ES-I3 (cell line): ENCODE measurements around the gene ZNF500.

Experiments
- H3K36me3 ChIP-seq: 2 replicates; pipeline ENCODE4 v1.6.1; 2013; ENCODE audit warnings: mild to moderate bottlenecking, low read length, control low read depth, moderate library complexity; ENCODE audit not compliant: insufficient read depth
- H3K4me1 ChIP-seq: 2 replicates; pipeline ENCODE4 v1.6.1; 2013; ENCODE audit warnings: mild to moderate bottlenecking, control low read depth, low read length; ENCODE audit not compliant: insufficient read depth
- H3K9ac ChIP-seq: 2 replicates; pipeline ENCODE4 v1.6.1; 2013; ENCODE audit warnings: low read depth, mild to moderate bottlenecking, low read length, moderate library complexity
- H3K9me3 ChIP-seq: 2 replicates; pipeline ENCODE4 v1.6.1; 2013; ENCODE audit warnings: mild to moderate bottlenecking, low read length, moderate library complexity; ENCODE audit not compliant: control insufficient read depth, insufficient read depth

The ZNF500 gene

DNA sequence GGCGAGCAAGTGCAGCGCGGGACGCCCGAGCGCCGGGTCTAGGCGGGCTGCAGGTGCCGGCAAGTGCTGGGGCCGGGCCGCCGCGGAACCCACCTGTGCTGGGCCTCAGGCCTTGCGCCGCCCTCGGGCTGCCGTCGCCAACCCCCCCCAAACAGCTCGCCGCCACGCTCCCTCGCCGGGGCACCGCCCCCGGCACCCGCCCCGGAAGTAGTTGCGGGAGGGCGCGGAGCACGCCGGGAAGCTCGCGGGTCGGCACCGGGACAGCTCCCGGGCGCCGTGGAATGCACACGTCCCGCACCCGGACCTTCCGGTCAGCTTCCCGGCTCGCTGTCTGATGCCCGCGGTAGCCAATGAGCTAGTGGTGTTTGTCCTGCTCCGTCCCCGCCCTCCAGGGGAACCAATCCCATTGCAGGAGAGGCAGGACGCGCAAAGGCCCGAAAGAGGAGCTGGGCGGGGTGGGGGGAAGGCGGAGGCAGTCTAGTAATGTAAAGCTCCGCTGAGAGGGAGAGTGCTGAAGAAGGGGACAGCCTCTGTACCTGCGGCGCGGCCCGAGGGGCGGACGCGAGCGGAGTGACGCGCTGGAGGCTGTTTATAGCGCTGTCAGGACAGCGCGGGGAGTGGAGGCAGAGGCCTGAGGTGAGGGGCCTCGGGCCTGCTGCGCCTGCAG, 32.8 kb downstream of the ZNF500 start, which contains the start of the genes ANKS3 and DNAAF8:
Gene ANKS3 (minus strand): TSS at position 209 of the 667 bp plus-strand sequence. CDS start 4,122 bp downstream, outside the sequence.
Gene DNAAF8 (plus strand): TSS at position 475 of the 667 bp plus-strand sequence. CDS start 1,978 bp downstream, outside the sequence.
- Histone ChIP-seq H3K9me3 (no peaks in the 10 kb centered on the region), H3K9ac (peak within 1 kb of the TSS; percentile 96), H3K4me1 (no peaks in the 10 kb centered on the region), H3K36me3 (0 out of 2 replicates have a peak, but pooled peaks cover 4% of the 10 kb centered on the region)

DNA sequence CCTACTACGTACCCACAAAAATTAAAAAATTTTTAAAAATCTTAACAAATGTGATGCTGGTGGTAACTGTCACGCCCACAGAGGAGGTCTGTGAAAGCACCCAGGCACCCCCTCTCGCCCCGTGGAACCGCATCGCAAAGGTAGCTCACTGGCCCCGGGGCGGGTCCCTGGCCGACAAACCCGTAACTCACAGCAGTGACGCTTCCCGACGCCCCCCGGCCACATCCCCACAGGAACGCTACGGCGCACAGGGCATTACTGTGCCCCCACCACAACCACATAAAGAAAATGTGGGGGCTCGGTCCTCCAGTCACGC, 33.3 kb downstream of the ZNF500 start:
- no peaks in the 10 kb centered on the region for H3K4me1 ChIP-seq
- H3K9me3 ChIP-seq: no peaks in the 10 kb centered on the region
- H3K36me3 ChIP-seq: peaks cover 8% of the 10 kb centered on the region
- H3K9ac ChIP-seq: peak overlapping the region; percentile 96

DNA sequence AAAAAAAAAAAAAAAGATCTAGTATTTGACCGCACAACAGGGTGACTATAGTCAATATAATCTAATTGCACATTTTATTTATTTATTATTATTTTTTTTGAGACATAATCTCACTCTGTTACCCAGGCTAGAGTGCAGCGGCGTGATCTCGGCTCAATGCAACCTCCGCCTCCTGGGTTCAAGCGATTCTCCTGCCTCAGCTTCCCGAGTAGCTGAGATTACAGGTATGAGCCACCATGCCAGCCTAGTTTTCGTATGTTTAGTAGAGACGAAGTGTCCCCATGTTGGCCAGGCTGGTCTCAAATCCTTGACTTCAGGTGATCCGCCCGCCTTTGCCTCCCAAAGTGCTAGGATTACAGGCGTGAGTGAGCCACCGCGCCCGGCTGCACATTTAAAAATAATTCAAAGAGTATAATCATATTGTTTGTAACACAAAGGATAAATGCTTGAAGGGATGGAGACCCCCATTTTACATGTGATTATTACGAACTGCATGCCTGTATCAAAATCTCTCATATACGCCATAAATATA, 33.7 kb downstream of the ZNF500 start:
- Histone ChIP-seq H3K36me3 (peaks cover 9% of the 10 kb centered on the region), H3K9ac (peak overlapping the region; percentile 96), H3K4me1 (no peaks in the 10 kb centered on the region), H3K9me3 (no peaks in the 10 kb centered on the region)

DNA sequence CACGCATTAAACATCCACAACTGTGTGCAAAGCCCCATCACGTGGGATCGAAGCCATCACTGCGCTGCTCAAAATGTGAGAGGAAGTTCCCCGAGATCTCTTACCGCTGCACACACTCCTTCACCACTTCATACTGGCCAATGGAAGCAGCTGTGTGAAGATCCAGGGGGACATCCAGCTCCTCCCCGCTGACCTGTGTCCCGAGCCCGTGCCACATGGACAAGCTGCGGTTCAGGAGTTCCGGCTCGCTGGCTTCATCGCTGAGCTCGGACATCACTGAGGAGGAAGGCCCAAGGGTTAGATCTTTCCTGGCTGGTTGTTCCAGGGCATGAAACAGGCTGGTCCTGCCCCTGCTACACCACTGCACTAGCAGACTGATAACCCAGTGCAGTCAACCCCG, 37.1 kb downstream of the ZNF500 start:
- H3K9me3 ChIP-seq: no peaks in the 10 kb centered on the region
- H3K4me1 ChIP-seq: no peaks in the 10 kb centered on the region
- H3K36me3 ChIP-seq: peaks cover 16% of the 10 kb centered on the region
- H3K9ac ChIP-seq: no peak overlapping the region

DNA sequence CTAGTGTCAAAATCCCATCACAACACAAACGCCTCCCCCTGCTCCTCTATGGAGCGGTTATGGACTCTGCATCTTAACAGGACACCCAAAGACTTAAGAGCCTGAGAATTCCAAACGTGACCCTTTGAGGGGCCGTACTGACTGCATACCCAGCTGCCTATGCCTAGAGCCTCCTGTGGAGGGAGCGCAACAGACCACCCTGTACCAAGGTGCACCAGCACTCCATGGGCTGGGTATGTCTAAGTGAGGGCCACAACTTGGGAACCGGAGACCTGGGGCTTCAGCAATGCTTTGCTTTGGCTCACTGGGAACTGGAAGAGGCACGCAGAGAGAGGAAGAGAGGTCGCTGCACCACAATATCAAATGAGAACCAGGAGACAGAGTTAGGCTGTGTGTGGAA, 38.3 kb downstream of the ZNF500 start:
- peaks cover 18% of the 10 kb centered on the region for H3K36me3 ChIP-seq
- no peaks in the 10 kb centered on the region for H3K4me1 ChIP-seq
- no peaks in the 10 kb centered on the region for H3K9me3 ChIP-seq
- no peak overlapping the region for H3K9ac ChIP-seq

DNA sequence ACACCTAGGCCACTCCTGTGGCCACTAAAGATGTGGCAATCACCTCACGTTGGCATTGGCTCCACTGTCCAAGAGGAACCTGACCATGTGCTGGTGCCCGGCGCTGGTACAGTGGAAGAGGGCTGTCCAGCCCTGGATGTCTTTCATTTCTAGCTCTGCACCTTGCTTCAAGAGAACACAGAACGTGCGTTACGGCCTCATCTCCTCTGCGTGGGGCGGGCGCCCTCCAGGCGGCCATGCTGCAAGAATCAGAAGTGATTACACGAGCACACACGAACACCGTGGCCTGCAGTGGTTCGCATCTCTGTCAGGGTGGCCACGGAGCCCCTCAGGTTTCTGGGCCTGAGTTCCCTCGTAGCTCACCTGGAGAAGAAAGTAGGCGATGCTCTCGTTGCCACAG, 40.3 kb downstream of the ZNF500 start:
- H3K36me3 ChIP-seq: peaks cover 20% of the 10 kb centered on the region
- H3K4me1 ChIP-seq: no peaks in the 10 kb centered on the region
- H3K9ac ChIP-seq: no peak overlapping the region
- H3K9me3 ChIP-seq: no peaks in the 10 kb centered on the region

DNA sequence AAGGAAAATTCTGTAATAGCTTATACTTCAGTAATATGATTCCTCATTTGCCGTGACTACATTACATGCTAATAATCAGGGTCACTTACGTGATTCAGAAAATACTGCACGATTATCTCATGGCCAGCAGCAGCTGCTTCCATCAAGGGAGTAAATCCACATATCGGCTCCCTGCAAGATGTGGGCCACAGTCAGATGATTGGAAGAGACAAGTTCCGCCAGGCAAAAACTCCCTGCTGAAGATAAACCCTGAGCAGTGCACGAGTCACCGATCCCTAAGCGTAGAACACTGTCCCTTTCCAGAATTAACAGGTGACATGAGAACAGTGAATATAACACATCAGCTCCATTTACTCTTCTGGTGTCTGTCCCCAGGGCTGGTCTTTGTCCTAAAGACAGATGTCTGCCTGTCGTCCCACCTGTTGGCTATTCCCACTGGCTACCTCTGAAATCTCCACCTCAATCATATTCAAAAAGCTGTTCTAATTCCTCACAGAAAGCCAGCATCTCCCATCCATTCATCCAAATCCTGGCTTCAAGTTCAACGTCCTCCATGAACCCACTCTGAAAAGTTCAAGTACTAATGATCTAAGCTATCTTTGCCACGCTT, 42.2 kb downstream of the ZNF500 start:
- Histone ChIP-seq H3K4me1 (no peaks in the 10 kb centered on the region), H3K9me3 (no peaks in the 10 kb centered on the region), H3K36me3 (peaks cover 16% of the 10 kb centered on the region), H3K9ac (no peak overlapping the region)

DNA sequence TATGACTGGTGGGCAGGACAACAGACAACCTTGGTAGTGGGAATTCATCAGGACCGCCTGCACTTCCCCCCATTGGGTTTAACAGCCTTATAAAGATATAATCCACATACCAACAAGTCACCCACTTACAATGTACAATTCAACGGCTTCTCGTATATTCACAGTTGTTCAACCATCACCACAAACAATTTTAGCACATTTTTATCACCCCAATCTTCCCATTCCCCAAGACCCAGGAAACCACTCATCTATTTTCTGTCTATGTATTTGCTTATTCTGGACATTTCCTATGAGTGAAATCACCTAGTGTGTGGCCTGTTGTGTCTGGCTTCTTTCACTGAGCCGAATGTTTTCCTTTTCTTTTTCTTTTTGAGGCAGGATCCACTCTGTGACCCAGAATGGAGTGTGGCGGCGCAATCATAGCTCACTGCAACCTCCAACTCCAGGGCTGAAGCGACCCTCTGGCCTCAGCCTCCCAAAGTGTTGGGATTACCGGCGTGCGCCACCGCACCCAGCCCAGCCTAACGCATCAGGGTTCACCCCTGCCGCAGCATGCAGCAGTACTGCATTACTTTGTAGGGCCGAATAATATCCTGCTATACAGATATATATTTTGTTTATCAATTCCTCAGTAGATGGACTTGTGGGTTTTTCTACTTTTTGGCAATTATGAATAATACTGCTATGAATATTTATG, 43.7 kb downstream of the ZNF500 start:
- H3K9me3 ChIP-seq: no peaks in the 10 kb centered on the region
- no peak overlapping the region for H3K9ac ChIP-seq
- peaks cover 11% of the 10 kb centered on the region; the same call in 1 of the 2 replicates for H3K36me3 ChIP-seq
- H3K4me1 ChIP-seq: no peaks in the 10 kb centered on the region; the same call in 1 of the 2 replicates

DNA sequence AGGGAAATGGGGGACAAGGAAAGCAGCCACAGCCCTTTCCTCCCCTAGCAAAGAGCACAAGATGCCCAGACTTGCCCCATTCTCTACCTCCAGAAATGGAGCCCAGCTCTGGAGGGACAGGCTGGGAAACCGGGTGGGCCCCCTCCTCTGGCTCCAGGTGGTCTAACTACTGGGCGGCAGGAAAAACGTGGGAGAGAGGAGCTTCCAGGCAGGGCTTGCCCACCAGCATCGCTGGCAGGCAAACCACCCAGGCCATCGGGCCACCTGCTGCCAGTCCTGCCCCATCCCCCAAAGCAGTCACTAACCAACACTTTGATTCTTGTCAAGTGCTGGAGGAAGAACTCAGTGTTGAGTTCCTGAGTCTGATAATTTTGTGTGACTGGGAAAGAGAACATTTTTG, 48.5 kb downstream of the ZNF500 start:
- Histone ChIP-seq H3K36me3 (no peaks in the 10 kb centered on the region), H3K9ac (no peak overlapping the region; the same call in 1 of the 2 replicates), H3K9me3 (no peaks in the 10 kb centered on the region), H3K4me1 (peaks cover 3% of the 10 kb centered on the region)

DNA sequence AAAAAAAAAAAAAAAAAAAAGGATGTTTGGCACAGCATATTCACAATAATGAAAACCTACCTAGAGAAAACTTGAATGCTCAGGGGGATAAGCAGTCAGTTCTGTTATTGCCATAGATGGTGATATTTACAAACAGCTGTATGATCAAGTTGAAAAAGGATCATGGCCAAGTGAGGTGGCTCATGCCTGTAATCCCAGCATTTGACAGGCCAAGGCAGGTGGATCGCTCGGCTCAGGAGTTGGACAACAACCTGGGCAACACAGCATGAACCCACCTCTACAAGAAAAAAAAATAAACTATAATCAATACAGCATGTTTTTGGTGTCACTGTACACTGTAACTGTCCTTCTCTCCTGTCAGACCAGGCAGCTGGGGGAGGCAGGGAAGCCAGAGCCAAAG, 52.0 kb downstream of the ZNF500 start:
- Histone ChIP-seq H3K36me3 (peaks cover 5% of the 10 kb centered on the region; the same call in 1 of the 2 replicates), H3K4me1 (peaks cover 3% of the 10 kb centered on the region), H3K9me3 (no peaks in the 10 kb centered on the region), H3K9ac (no peak overlapping the region)

DNA sequence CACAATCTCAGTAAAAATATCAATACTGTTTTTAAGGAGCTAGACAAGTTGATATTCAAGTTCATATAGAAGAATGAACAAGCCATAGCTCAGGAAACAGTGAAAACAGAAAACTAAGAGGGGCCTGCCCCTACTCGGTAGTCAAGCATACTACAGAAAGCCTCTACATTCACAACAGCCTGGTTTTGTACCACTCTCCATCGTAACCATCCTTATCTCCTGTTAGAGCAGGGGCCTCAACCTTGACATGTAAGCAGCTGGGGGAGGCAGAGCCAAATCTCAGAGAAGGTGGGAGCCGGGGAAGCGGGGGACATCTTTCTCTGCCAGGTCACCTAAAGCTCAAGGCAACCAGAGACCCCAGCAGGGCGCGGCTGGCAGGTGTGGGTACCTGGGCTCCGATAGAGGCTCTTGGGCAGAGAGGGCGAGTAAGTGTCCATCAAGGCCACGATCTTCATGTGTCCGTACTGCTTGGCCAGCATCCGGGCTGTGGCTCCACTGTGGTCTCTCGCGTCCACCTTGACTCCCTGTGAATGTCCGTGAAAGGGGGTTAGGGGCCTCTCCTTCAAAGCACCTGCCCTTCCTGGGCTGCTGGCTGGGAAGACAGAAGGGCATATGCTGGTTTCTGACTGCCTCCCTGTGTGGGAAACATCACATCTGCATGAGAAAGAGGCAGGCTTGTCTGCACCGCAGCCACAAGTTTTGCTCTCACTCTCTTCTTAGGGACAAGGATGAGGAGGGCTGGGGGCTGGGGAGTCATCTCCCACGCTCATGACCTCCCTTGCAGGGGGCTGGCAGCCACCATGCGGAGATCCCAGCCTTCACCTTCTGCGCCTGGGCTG, 53.1 kb downstream of the ZNF500 start:
- Histone ChIP-seq H3K4me1 (peaks cover 3% of the 10 kb centered on the region), H3K9me3 (no peaks in the 10 kb centered on the region), H3K9ac (no peak overlapping the region), H3K36me3 (peaks cover 10% of the 10 kb centered on the region; the same call in 1 of the 2 replicates)

DNA sequence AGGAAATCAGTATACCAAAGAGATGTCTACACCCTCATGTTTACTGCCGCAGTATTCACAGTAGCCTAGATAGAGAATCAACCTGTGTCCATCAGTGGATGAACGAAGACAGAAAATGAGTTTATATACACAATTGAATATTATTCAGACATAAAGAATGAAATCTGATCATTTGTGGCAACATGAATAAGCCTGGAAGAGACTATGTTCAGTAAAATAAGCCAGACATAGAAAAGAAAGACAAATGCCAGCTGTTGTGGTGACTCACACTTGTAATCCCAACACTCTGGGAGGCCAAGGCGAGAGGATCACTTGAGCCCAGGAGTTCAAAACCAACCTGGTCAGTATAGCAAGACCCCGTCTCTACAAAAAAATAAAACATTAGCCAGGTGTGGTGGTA, 57.5 kb downstream of the ZNF500 start:
- H3K9ac ChIP-seq: no peak overlapping the region
- H3K9me3 ChIP-seq: no peaks in the 10 kb centered on the region
- H3K36me3 ChIP-seq: peaks cover 10% of the 10 kb centered on the region
- H3K4me1 ChIP-seq: peaks cover 3% of the 10 kb centered on the region

DNA sequence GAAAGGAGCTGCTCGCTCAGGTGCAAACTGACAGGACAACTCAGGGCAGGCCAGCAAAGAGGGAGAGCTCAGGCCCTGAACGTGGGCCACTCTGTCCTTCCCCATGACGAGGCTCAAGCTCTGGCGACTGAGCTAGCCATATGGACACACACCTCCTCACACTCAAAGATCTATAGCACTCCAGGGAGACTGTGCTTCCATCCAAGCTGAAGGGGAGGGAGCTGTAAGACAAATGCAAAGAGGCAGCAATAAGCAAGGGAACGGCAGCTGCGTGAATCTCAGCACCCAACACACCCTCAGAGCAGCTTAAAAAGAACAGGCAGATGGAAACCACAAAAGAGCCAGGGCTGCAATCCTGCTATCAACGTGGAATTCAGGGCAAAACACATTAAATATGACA, 60.1 kb downstream of the ZNF500 start:
- Histone ChIP-seq H3K9ac (no peak overlapping the region), H3K4me1 (no peaks in the 10 kb centered on the region), H3K9me3 (no peaks in the 10 kb centered on the region), H3K36me3 (peaks cover 15% of the 10 kb centered on the region)

DNA sequence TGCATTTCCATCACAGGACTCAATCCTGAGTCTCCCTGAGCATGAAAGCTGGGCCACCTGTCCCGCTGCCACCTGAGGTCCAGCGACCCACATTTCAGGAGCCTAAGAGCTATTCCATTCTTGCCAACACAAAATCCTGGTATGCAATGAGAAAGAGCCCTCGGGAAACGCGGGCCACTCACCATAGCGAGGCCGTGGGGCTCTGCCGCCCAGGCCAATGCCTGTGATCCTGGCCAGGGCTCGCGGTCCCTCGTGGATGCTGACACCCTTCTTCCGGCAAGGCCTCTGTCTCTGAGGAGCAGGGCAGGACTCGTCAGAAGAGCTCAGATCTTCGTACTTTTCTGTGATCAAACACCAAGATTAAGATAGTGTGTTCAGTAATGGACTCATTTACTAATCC, 62.0 kb downstream of the ZNF500 start:
- H3K9me3 ChIP-seq: no peaks in the 10 kb centered on the region
- peaks cover 12% of the 10 kb centered on the region for H3K36me3 ChIP-seq
- H3K9ac ChIP-seq: no peak overlapping the region
- no peaks in the 10 kb centered on the region for H3K4me1 ChIP-seq
